Caco-2 (cell line): Measurements from ENCODE around the gene KRTAP5-6. TPM values are rescaled to one million over a fixed set of nuclear protein-coding genes. Genes with fewer than 3 reads are reported as not detected.
A peak's percentile ranks its signal among the peaks of the same experiment; 100 is the strongest.
"Not testable (repeated sequence)": the region's sequence is repeated elsewhere in the genome, so short reads cannot be mapped to it uniquely, and the experiment has no call there.

ENCODE experiments used
- BruUV-seq: library from RNA; stranded (reverse); fragments of 400-500 nt; replicated peaks from 2 replicates; lab custom pipeline; 2021; lab: Mats Ljungman, UMichigan
- CTCF ChIA-PET: fragments of 300-600 bp; sonication (Branson Sonifier 250); formaldehyde crosslinking; loops from one replicate; lab custom pipeline; 2022; ENCODE audit warnings: antibody characterized with exemption; lab: Charles Lee
- POLR2A ChIA-PET: fragments of 300-600 bp; sonication (Branson Sonifier 250); formaldehyde crosslinking; loops from one replicate; lab custom pipeline; 2022; ENCODE audit warnings: antibody characterized with exemption; lab: Charles Lee
- DNase-seq, 2 experiments: peaks; one replicate each; pipeline versions ENCODE4 v3.0.0 to v3.0.0-alpha.2; 2020 to 2022
- H3K27me3 ChIP-seq: replicated peaks from 2 replicates; pipeline ENCODE4 v1.6.0; 2011; ENCODE audit warnings: low read length; ENCODE audit not compliant: control insufficient read depth, insufficient read depth
- H3K36me3 ChIP-seq: 2 replicates; pipeline ENCODE4 v1.5.1; 2011; ENCODE audit warnings: low read length; ENCODE audit not compliant: control insufficient read depth, insufficient read depth
- H3K4me1 ChIP-seq: fragments of 250-450 bp; sonication (Bioruptor Pico); 2 replicates; pipeline ENCODE4 v1.5.1; 2020; ENCODE audit warnings: mild to moderate bottlenecking
- H3K4me3 ChIP-seq: 2 replicates; pipeline ENCODE4 v1.5.1; 2011; ENCODE audit warnings: low read depth, mild to moderate bottlenecking, control low read depth, low read length
- H3K9me3 ChIP-seq: fragments of 250-450 bp; sonication (Bioruptor Pico); 2 replicates; pipeline ENCODE4 v1.5.1; 2020; ENCODE audit warnings: mild to moderate bottlenecking, moderate library complexity
- H3K27ac Mint-ChIP-seq: one replicate; pipeline ENCODE4 v1.8.0; 2022; ENCODE audit warnings: mixed read lengths; ENCODE audit not compliant: unreplicated experiment
- H3K27me3 Mint-ChIP-seq: one replicate; pipeline ENCODE4 v1.8.0; 2022; ENCODE audit warnings: mixed read lengths; ENCODE audit not compliant: insufficient read depth, unreplicated experiment
- H3K36me3 Mint-ChIP-seq: one replicate; pipeline ENCODE4 v1.8.0; 2022; ENCODE audit warnings: mild to moderate bottlenecking, mixed read lengths; ENCODE audit not compliant: insufficient read depth, unreplicated experiment
- H3K4me1 Mint-ChIP-seq: one replicate; pipeline ENCODE4 v1.8.0; 2022; ENCODE audit warnings: low read depth, mixed read lengths; ENCODE audit not compliant: unreplicated experiment
- H3K4me3 Mint-ChIP-seq: one replicate; pipeline ENCODE4 v1.8.0; 2022; ENCODE audit warnings: mild to moderate bottlenecking, moderate library complexity, mixed read lengths; ENCODE audit not compliant: unreplicated experiment
- H3K9me3 Mint-ChIP-seq: one replicate; pipeline ENCODE4 v1.8.0; 2022; ENCODE audit warnings: mixed read lengths; ENCODE audit not compliant: unreplicated experiment
- intact Hi-C: fragments of 100-400 bp; cut with micrococcal nuclease; formaldehyde crosslinking; loops from one replicate; pipeline ENCODE4 v1.10.0; 2022; ENCODE audit not compliant: unreplicated experiment
- total RNA-seq: library from RNA; stranded (reverse); gene quantifications from 2 replicates; pipeline ENCODE4 v1.2.3, GENCODE V29; 2022
- TF ChIP-seq, protein P1 (sequence below), 2 experiments: fragments of 200-600 bp in 1 of 2; IDR thresholded peaks; 1 replicate in 1 of 2; 2 replicates in 1 of 2; pipeline versions ENCODE4 v1.5.1 to v1.8.0; 2011 to 2022; ENCODE audit warnings: antibody characterized with exemption in 1 of 2, control low read depth in 1 of 2, inconsistent platforms in 1 of 2, low read depth in 1 of 2, low read length in 1 of 2, mild to moderate bottlenecking in 1 of 2, moderate library complexity in 1 of 2; ENCODE audit not compliant: insufficient read depth in 1 of 2, severe bottlenecking in 1 of 2, unreplicated experiment in 1 of 2

The KRTAP5-6 gene
- total RNA-seq, 1 experiment from 2014 or later, result not detected

DNA sequence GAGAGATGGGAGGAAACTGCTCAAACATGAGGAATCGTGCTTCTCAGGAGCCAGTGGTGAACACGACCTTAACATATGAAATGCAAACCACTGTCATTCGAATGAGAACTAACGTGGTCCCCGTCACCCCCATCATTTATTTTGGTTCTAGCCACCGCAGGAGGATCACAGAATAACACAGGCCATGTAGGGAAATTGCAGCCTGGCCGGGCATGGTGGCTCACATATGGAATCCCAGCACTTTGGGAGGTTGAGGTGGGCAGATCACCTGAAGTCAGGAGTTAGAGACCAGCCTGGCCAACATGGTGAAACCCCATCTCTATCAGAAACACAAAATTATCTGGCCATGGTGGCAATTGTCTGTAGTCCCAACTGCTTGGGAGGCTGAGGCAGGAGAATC, 40.3 kb upstream of the KRTAP5-6 start:
- CTCF ChIA-PET, result no interaction called here
- Histone ChIP-seq H3K4me1 (peaks cover 48% of the 10 kb centered on the region), H3K36me3 (no peaks in the 10 kb centered on the region), H3K9me3 (no peaks in the 10 kb centered on the region), H3K27me3 (no peaks in the 10 kb centered on the region), H3K4me3 (no peak overlapping the region)
- peaks cover 39% of the 10 kb centered on the region for H3K4me1 Mint-ChIP-seq
- no TSS peak for BruUV-seq
- TF ChIP-seq, protein P1, sequence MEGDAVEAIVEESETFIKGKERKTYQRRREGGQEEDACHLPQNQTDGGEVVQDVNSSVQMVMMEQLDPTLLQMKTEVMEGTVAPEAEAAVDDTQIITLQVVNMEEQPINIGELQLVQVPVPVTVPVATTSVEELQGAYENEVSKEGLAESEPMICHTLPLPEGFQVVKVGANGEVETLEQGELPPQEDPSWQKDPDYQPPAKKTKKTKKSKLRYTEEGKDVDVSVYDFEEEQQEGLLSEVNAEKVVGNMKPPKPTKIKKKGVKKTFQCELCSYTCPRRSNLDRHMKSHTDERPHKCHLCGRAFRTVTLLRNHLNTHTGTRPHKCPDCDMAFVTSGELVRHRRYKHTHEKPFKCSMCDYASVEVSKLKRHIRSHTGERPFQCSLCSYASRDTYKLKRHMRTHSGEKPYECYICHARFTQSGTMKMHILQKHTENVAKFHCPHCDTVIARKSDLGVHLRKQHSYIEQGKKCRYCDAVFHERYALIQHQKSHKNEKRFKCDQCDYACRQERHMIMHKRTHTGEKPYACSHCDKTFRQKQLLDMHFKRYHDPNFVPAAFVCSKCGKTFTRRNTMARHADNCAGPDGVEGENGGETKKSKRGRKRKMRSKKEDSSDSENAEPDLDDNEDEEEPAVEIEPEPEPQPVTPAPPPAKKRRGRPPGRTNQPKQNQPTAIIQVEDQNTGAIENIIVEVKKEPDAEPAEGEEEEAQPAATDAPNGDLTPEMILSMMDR (IDR thresholded peaks at IDR 0.05; ENCODE audit: insufficient read depth in 1 of 2, low read depth in 1 of 2, low read length in 1 of 2, severe bottlenecking in 1 of 2, unreplicated experiment in 1 of 2), result no peak
- no peaks in the 10 kb centered on the region for H3K9me3 Mint-ChIP-seq
- H3K27ac Mint-ChIP-seq, result no peak overlapping the region
- H3K27me3 Mint-ChIP-seq, result no peaks in the 10 kb centered on the region
- POLR2A ChIA-PET, result no interaction called here
- no peak overlapping the region for H3K4me3 Mint-ChIP-seq
- peak in 1 of 2 experiments; percentile 16 for DNase-seq
- H3K36me3 Mint-ChIP-seq, result no peaks in the 10 kb centered on the region
- intact Hi-C loops, result no loop called here

DNA sequence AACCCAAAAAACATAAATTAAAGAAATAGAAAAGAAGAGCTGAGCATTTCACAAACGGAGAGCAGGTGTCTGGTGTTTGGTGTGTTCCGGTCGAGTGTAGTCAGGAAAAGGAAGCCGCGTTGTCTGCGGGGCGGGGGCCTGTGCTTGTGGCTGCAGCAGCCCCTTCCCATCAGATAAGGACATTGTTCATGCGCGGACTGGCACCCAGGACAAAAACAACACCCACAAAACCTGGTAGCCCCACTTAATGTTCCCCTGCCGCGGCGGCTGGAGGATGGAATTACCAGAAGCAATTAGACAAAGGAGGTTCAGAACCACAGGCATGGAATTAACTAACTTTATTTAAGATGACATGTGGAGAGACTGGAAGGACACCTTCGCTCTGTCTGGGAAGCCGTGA, 37.5 kb upstream of the KRTAP5-6 start:
- POLR2A ChIA-PET, result no interaction called here
- H3K27ac Mint-ChIP-seq, result peak overlapping the region; percentile 42
- intact Hi-C loops, result no loop called here

DNA sequence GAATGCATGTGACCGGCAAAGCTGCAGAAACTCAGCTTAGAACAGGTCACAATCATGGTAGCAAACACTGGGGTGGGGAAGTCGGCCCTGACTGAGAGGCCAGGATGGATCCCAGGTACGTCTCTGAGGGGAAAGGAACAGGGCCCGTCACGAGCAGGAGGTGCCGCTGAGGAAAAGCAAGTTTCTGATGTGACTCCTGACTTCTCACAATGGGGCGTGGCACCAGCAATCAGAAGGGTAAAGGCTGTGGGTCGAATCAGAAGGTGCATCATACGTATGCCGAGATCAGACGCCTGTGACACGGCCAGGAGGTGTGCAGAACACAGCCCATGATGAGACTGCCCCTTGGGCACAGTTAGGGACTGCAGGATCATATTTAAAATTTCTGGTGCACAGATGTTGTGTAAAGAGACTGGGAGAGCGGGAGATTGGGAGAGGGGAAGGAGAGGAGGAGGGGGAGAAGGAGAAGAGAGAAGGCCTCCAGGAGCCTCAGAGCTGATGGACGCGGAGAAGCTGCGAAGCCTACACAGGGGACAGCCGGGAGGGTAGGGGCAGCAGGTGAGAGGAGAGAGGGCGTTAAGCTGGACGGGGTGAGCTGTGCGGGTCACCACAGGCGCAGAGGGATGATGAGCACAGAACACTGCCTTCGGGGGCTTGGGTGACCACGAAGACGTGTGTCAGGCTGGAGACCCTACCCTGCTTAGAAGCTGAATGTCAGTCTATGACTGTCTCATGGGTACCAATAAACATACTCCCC, 36.7 kb upstream of the KRTAP5-6 start:
- CTCF ChIA-PET, result interaction anchor here (1.1 kb wide), 1 partner anchor 34 kb away, joined by 4 read pairs; no protein-coding TSS in a partner anchor
- H3K4me3 ChIP-seq, result no peak overlapping the region
- intact Hi-C loops, result no loop called here

More for the DNA sequence above, 37.5 kb upstream of the KRTAP5-6 start:
- TF ChIP-seq, protein P1 (IDR thresholded peaks at IDR 0.05; ENCODE audit: insufficient read depth in 1 of 2, low read depth in 1 of 2, low read length in 1 of 2, severe bottlenecking in 1 of 2, unreplicated experiment in 1 of 2), result no peak
- no peaks in the 10 kb centered on the region for H3K36me3 ChIP-seq
- CTCF ChIA-PET, result interaction anchor here (1.1 kb wide), 1 partner anchor 34 kb away, joined by 4 read pairs; no protein-coding TSS in a partner anchor
- no peaks in the 10 kb centered on the region for H3K9me3 Mint-ChIP-seq
- H3K4me1 ChIP-seq, result peaks cover 27% of the 10 kb centered on the region
- BruUV-seq, result no TSS peak
- DNase-seq, result peak in 1 of 2 experiments; percentile 18
- no peaks in the 10 kb centered on the region for H3K36me3 Mint-ChIP-seq
- no peaks in the 10 kb centered on the region for H3K27me3 ChIP-seq
- no peaks in the 10 kb centered on the region for H3K27me3 Mint-ChIP-seq
- no peaks in the 10 kb centered on the region for H3K9me3 ChIP-seq
- H3K4me3 ChIP-seq, result no peak overlapping the region
- no peak overlapping the region for H3K4me3 Mint-ChIP-seq
- H3K4me1 Mint-ChIP-seq, result peaks cover 35% of the 10 kb centered on the region

DNA sequence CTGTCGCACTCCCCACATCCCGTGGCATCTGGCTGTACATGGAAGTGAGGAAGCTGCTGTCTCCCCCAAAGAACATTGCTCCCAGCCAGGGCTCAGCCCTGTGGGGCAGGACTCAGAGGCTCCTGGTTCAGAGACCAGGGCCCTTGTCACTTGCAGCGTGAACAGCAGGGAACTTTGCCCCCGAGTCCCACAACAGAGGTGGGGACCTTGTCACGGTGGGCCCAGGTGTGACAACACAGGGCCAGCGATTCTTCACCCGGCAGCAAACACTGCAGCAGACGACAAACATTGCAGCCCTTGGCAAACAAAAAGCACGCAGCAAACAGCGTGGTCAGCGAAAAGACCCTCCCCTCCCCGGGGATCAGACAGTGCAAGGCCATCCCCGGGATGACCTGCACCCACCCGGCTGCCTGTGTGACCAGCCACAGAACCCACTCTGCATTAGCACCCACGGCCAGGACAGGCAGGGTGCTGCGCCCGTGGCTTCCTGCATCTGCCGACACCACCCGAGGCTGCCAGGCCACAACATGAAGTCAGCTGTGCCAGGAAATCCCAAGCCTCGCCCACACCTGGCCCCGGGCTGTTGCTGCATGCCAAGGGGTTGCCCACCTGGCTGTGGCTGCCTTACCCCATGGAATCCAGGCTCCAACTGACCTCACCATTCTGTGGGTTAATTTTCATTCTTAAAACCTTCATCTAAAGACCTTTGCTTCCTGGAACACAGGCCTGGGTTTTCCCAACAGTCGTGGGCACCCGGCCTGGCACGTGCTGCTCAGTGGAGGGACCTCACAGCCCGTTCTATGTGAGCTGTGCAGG, 35.3 kb upstream of the KRTAP5-6 start:
- CTCF ChIA-PET, H3K4me3 Mint-ChIP-seq, H3K27me3 Mint-ChIP-seq, H3K36me3 ChIP-seq, H3K4me3 ChIP-seq, intact Hi-C loops, H3K9me3 ChIP-seq, H3K27me3 ChIP-seq, POLR2A ChIA-PET, H3K36me3 Mint-ChIP-seq, BruUV-seq, H3K9me3 Mint-ChIP-seq: not testable (repeated sequence)
- peak in 1 of 2 experiments; percentile 49 for DNase-seq
- H3K4me1 ChIP-seq, result peaks cover 11% of the 10 kb centered on the region; the same call in 1 of the 2 replicates
- Mint-ChIP-seq H3K4me1 (peaks cover 29% of the 10 kb centered on the region), H3K27ac (peak overlapping the region; percentile 43)

More for the DNA sequence above, 36.7 kb upstream of the KRTAP5-6 start:
- TF ChIP-seq, protein P1 (IDR thresholded peaks at IDR 0.05; ENCODE audit: insufficient read depth in 1 of 2, low read depth in 1 of 2, low read length in 1 of 2, severe bottlenecking in 1 of 2, unreplicated experiment in 1 of 2), result no peak
- Histone ChIP-seq H3K27me3 (no peaks in the 10 kb centered on the region), H3K36me3 (no peaks in the 10 kb centered on the region), H3K9me3 (no peaks in the 10 kb centered on the region), H3K4me1 (peaks cover 19% of the 10 kb centered on the region)
- no peaks in the 10 kb centered on the region for H3K9me3 Mint-ChIP-seq
- no peak overlapping the region for H3K4me3 Mint-ChIP-seq
- peak in 1 of 2 experiments; percentile 23 for DNase-seq
- H3K4me1 Mint-ChIP-seq, result peaks cover 29% of the 10 kb centered on the region
- no peaks in the 10 kb centered on the region for H3K36me3 Mint-ChIP-seq
- H3K27ac Mint-ChIP-seq, result peak overlapping the region; percentile 42
- no peaks in the 10 kb centered on the region for H3K27me3 Mint-ChIP-seq
- no TSS peak for BruUV-seq
- POLR2A ChIA-PET, result no interaction called here
